ENCODE measurements around the gene TCEAL8.

GRCh38 chrX:103250977-103251376, 4.0 kb downstream of the TCEAL8 start:
- TF ChIP-seq EZH2 (IDR thresholded peaks at IDR 0.05; ENCODE audit: insufficient read depth, poor library complexity, severe bottlenecking) (no peak), EZH2phosphoT487 (IDR thresholded peaks at IDR 0.05; ENCODE audit: insufficient read depth, low read depth) (no peak)
